HL-60 (cell line): Measurements from ENCODE around the gene TSGA10.

Experiments
- DNase-seq, 2 experiments: peaks; one replicate each; pipeline ENCODE4 v3.0.0-alpha.2; 2010 to 2020; ENCODE audit warnings: low read depth in 1 of 2, low spot score in 1 of 2
- H3K27ac ChIP-seq: fragments of 250-450 bp; sonication (Bioruptor Pico); replicated peaks from 2 replicates; pipeline ENCODE4 v1.5.1; 2020; ENCODE audit warnings: mild to moderate bottlenecking, moderate library complexity
- H3K27me3 ChIP-seq: fragments of 250-450 bp; sonication (Bioruptor Pico); 2 replicates; pipeline ENCODE4 v1.5.1; 2021; ENCODE audit warnings: mild to moderate bottlenecking, moderate library complexity; ENCODE audit not compliant: insufficient read depth, poor library complexity, severe bottlenecking
- H3K4me3 ChIP-seq: replicated peaks from 2 replicates; pipeline ENCODE4 v1.5.1; 2011; ENCODE audit warnings: mild to moderate bottlenecking, control low read depth, low read length; ENCODE audit not compliant: insufficient read depth
- GABPA ChIP-seq: IDR thresholded peaks from 2 replicates; pipeline ENCODE4 v1.6.1; 2012; ENCODE audit warnings: low read depth
- POLR2AphosphoS5 ChIP-seq: IDR thresholded peaks from 2 replicates; pipeline ENCODE4 v1.6.1; 2012; ENCODE audit warnings: low read depth
- REST ChIP-seq: IDR thresholded peaks from 2 replicates; pipeline ENCODE4 v1.6.1; 2012; ENCODE audit warnings: low read depth; ENCODE audit not compliant: insufficient replicate concordance
- SPI1 ChIP-seq: IDR thresholded peaks from 2 replicates; pipeline ENCODE4 v1.6.1; 2012; ENCODE audit warnings: low read depth, mild to moderate bottlenecking, borderline replicate concordance
- TF ChIP-seq, protein P1 (sequence below): IDR thresholded peaks from one replicate; pipeline ENCODE4 v1.5.1; 2011; ENCODE audit warnings: low read length, control low read depth, inconsistent platforms; ENCODE audit not compliant: insufficient read depth

The TSGA10 gene

GRCh38 chr2:99180755-99181623 lies 26.2 kb upstream of the TSGA10 start, which contains the start of the genes MITD1 and MRPL30:
TSS of gene MITD1 (minus strand) at chr2:99181058. CDS start at chr2:99180981, 77 bp downstream.
TSS of gene MRPL30 (plus strand) at chr2:99181184. CDS start at chr2:99186204, 5,020 bp downstream.
- Histone ChIP-seq H3K27ac (peak within 1 kb of the TSS; percentile 76), H3K27me3 (no peaks in the 10 kb centered on the region), H3K4me3 (peak within 1 kb of the TSS; percentile 80)
- DNase-seq = peak; percentile 90 to 95
- TF ChIP-seq POLR2AphosphoS5 = peak; percentile 88
- peak; percentile 97 for TF ChIP-seq GABPA
- TF ChIP-seq, protein P1, sequence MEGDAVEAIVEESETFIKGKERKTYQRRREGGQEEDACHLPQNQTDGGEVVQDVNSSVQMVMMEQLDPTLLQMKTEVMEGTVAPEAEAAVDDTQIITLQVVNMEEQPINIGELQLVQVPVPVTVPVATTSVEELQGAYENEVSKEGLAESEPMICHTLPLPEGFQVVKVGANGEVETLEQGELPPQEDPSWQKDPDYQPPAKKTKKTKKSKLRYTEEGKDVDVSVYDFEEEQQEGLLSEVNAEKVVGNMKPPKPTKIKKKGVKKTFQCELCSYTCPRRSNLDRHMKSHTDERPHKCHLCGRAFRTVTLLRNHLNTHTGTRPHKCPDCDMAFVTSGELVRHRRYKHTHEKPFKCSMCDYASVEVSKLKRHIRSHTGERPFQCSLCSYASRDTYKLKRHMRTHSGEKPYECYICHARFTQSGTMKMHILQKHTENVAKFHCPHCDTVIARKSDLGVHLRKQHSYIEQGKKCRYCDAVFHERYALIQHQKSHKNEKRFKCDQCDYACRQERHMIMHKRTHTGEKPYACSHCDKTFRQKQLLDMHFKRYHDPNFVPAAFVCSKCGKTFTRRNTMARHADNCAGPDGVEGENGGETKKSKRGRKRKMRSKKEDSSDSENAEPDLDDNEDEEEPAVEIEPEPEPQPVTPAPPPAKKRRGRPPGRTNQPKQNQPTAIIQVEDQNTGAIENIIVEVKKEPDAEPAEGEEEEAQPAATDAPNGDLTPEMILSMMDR = no peak
- TF ChIP-seq SPI1 = peak; percentile 8; the same call in 1 of the 2 replicates
- no peak for TF ChIP-seq REST

DNA sequence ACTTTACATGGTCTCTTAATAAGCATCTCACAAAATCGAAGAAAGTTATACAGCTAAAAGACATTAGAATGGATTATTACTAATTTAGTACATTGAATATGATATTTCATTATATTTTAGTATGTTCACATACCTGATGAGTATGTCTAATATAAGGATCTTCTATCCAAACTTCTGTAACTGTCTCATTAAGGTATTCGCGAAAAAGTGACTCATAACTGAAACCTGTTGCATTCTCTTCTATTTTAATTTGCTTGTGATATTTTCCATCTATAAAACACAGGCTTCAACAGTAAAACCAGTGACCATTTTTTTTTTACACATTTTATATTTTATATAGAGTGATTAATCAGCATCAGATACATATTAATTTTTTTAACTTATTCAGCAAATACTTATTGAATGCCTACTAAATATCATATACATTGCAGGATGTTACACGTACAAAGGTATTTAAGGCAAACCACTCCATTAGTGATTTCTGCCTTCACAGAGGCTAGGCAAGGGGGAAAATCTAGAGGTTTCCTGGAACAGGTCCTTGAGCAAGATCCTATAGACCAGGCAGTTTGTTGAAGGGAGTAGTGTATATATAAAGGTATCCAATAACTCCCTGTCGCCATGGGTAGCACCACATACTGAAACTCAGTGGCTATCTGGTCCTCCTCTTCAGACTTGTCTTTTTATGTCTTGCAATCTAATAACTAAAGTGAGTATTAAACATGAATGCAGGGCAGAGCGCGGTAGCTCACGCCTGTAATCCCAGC lies 16.8 kb upstream of the TSGA10 start:
- TF ChIP-seq REST (no peak), SPI1 (no peak), GABPA (no peak), POLR2AphosphoS5 (no peak)
- TF ChIP-seq, protein P1 = no peak
- Histone ChIP-seq H3K27ac (no peak overlapping the region), H3K4me3 (no peak overlapping the region), H3K27me3 (no peaks in the 10 kb centered on the region)
- DNase-seq = no peak

DNA sequence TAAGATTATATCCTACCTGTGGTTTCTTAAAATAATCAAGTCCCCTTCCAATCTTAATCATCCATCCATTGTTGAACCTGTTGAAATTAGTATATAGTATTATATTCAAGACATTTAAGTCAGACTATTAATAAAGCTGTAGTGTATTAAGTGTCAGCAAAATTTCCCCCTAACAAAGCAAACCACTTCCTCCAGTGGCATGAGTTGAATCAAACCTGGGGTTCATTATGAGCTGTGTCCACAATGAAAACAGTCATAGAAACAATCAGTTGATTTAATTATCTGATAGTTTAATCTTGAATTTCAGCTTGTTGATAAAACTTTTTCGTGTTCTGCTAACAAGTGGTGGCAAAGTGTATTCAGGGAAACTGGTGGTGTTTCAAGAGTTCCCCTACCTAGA lies 14.8 kb upstream of the TSGA10 start:
- no peaks in the 10 kb centered on the region for H3K27me3 ChIP-seq
- DNase-seq = no peak
- no peak overlapping the region for H3K4me3 ChIP-seq
- H3K27ac ChIP-seq = no peak overlapping the region
- TF ChIP-seq, protein P1 = no peak
- no peak for TF ChIP-seq SPI1
- TF ChIP-seq GABPA = no peak
- TF ChIP-seq REST = no peak
- no peak for TF ChIP-seq POLR2AphosphoS5
